ENCODE results near the gene ABCA2. TPM values are rescaled to one million over a fixed set of nuclear protein-coding genes. Genes with fewer than 3 reads are reported as not detected.

The ABCA2 gene
- total RNA-seq, 1 experiment from 2014 or later: 27.0 TPM

DNA sequence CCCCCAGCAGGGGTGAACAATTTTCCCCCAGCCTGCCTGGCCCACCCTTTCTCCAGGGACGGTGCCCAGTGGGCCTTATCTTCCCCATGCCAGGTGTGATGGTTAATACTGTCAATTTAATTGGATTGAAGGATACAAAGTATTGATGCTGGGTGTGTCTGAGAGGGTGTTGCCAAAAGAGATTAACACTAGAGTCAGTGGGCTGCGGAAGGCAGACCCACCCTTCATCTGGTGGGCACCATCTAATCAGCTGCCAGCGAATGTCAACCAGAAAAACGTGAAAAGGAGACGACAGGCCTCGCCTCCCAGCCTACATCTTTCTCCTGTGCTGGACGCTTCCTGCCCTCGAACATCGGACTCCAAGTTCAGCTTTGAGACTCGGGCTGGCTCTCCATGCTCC lies 9.4 kb upstream of the ABCA2 start:
- TF ChIP-seq REST (IDR thresholded peaks at IDR 0.05; ENCODE audit: insufficient read depth in 1 of 2, low read depth in 2 of 2, low read length in 1 of 2) (no peak), SIN3A (IDR thresholded peaks at IDR 0.05; ENCODE audit: borderline replicate concordance, insufficient read depth, low read depth, low read length) (no peak), POLR2AphosphoS5 (IDR thresholded peaks at IDR 0.05; ENCODE audit: low read depth, low read length) (no peak), TCF7L2 (IDR thresholded peaks at IDR 0.05; ENCODE audit: low read depth, low read length) (no peak)
- TF ChIP-seq, protein P1, sequence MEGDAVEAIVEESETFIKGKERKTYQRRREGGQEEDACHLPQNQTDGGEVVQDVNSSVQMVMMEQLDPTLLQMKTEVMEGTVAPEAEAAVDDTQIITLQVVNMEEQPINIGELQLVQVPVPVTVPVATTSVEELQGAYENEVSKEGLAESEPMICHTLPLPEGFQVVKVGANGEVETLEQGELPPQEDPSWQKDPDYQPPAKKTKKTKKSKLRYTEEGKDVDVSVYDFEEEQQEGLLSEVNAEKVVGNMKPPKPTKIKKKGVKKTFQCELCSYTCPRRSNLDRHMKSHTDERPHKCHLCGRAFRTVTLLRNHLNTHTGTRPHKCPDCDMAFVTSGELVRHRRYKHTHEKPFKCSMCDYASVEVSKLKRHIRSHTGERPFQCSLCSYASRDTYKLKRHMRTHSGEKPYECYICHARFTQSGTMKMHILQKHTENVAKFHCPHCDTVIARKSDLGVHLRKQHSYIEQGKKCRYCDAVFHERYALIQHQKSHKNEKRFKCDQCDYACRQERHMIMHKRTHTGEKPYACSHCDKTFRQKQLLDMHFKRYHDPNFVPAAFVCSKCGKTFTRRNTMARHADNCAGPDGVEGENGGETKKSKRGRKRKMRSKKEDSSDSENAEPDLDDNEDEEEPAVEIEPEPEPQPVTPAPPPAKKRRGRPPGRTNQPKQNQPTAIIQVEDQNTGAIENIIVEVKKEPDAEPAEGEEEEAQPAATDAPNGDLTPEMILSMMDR (IDR thresholded peaks at IDR 0.05): no peak
- H3K4me3 ChIP-seq (ENCODE audit: low read depth in 2 of 2, low read length in 2 of 2): no peak overlapping the region
- no peak overlapping the region for H3K27ac ChIP-seq (ENCODE audit: low read length)
- no TSS peak for BruUV-seq (replicated peaks)
- no peaks in the 10 kb centered on the region for H3K9me3 ChIP-seq (ENCODE audit: control insufficient read depth, insufficient read depth, low read depth, low read length)
- peaks cover 5% of the 10 kb centered on the region for H3K4me1 ChIP-seq (ENCODE audit: control insufficient read depth, insufficient read depth, low read length)
- in situ Hi-C loops (cut with HindIII; ENCODE audit: low pct_unique_long_range_greater_than_20kb, low sequenced_read_pairs) (no loop called here), intact Hi-C loops (cut with micrococcal nuclease; ENCODE audit: unreplicated experiment) (loop anchor here (10.0 kb wide), 1 partner anchor 93 kb away; the partner anchor contains the start of genes C8G and FBXW5)
- no peaks in the 10 kb centered on the region for H3K36me3 ChIP-seq (ENCODE audit: control insufficient read depth, insufficient read depth, low read length)
- DNase-seq (ENCODE audit: low read depth, low spot score) (no peak), ATAC-seq (no peak)
- H3K27me3 ChIP-seq (ENCODE audit: control insufficient read depth, insufficient read depth, low read length): no peaks in the 10 kb centered on the region
- CTCF ChIA-PET: interaction anchor here (0.5 kb wide), 1 partner anchor 70 kb away, joined by 8 read pairs; no protein-coding TSS in a partner anchor
- POLR2A ChIA-PET: no interaction called here

- Histone ChIP-seq H3K27ac (ENCODE audit: low read length) (no peak overlapping the region), H3K4me3 (ENCODE audit: low read depth in 2 of 2, low read length in 2 of 2) (no peak overlapping the region), H3K36me3 (ENCODE audit: control insufficient read depth, insufficient read depth, low read length) (no peaks in the 10 kb centered on the region), H3K9me3 (ENCODE audit: control insufficient read depth, insufficient read depth, low read depth, low read length) (no peaks in the 10 kb centered on the region), H3K4me1 (ENCODE audit: control insufficient read depth, insufficient read depth, low read length) (peaks cover 5% of the 10 kb centered on the region), H3K27me3 (ENCODE audit: control insufficient read depth, insufficient read depth, low read length) (no peaks in the 10 kb centered on the region)
- no peak for DNase-seq (ENCODE audit: low read depth, low spot score)
- CTCF ChIA-PET: interaction anchor here (0.5 kb wide), 1 partner anchor 70 kb away, joined by 8 read pairs; no protein-coding TSS in a partner anchor
- intact Hi-C loops (cut with micrococcal nuclease; ENCODE audit: unreplicated experiment) (loop anchor here (10.0 kb wide), 1 partner anchor 92 kb away; the partner anchor contains the start of genes C8G and FBXW5), in situ Hi-C loops (cut with HindIII; ENCODE audit: low pct_unique_long_range_greater_than_20kb, low sequenced_read_pairs) (no loop called here)
- ATAC-seq: no peak
- POLR2A ChIA-PET: no interaction called here
- TF ChIP-seq, protein P1 (IDR thresholded peaks at IDR 0.05): no peak
- no peak for TF ChIP-seq TCF7L2 (IDR thresholded peaks at IDR 0.05; ENCODE audit: low read depth, low read length)
- BruUV-seq (replicated peaks): no TSS peak
These were observed 9.0 kb upstream of the ABCA2 start for GRCh38 chr9:137037035-137037434.
